Measurements from ENCODE around the gene HBE1. TPM values are rescaled to one million over a fixed set of nuclear protein-coding genes. Genes with fewer than 3 reads are reported as not detected.
A peak's percentile ranks its signal among the peaks of the same experiment; 100 is the strongest.

The HBE1 gene
- total and polyA plus RNA-seq, 3 experiments from 2014 or later, result not detected

DNA sequence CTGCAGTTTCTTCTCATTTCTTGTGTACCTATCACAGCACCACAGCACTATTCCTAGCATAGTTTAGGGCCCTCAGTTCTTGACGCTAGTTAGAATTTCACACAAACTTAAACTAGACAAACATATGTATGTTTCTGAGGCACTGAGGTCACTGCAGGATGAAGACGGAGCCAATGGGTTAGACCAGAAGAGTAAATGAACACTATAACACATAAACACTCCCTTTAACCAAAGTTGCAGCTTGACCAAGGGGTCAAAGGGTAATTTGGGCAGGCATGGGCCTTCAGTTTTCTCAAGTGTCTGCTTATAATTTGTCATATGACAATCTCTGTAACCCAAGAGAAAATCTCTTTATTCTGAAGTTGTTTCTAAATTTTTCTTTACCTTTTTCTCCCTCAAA is 12.9 kb upstream of the HBE1 start:
- Mint-ChIP-seq H3K36me3 (no peaks in the 10 kb centered on the region), H3K4me3 (no peak overlapping the region), H3K9me3 (peaks cover 0 to 3% (median 0%) of the 10 kb centered on the region in 5 donors), H3K27me3 (peaks cover 3 to 5% of the 10 kb centered on the region in 2 donors), H3K27ac (no peak overlapping the region), H3K4me1 (no peaks in the 10 kb centered on the region)
- no peak overlapping the region for H3K27ac ChIP-seq (ENCODE audit: low read depth, low read length)
- no peak for DNase-seq
- H3K36me3 ChIP-seq (ENCODE audit: insufficient read depth, low read length), result no peaks in the 10 kb centered on the region
- CTCF ChIA-PET, result no interaction called here
- no peaks in the 10 kb centered on the region for H3K4me1 ChIP-seq (ENCODE audit: insufficient read depth, low read length)
- no peaks in the 10 kb centered on the region for H3K9me3 ChIP-seq (ENCODE audit: low read length)
- H3K4me3 ChIP-seq (ENCODE audit: low read length), result no peak overlapping the region
- no peaks in the 10 kb centered on the region for H3K27me3 ChIP-seq (ENCODE audit: insufficient read depth, low read length, poor library complexity, severe bottlenecking)
- POLR2A ChIA-PET, result no interaction called here

DNA sequence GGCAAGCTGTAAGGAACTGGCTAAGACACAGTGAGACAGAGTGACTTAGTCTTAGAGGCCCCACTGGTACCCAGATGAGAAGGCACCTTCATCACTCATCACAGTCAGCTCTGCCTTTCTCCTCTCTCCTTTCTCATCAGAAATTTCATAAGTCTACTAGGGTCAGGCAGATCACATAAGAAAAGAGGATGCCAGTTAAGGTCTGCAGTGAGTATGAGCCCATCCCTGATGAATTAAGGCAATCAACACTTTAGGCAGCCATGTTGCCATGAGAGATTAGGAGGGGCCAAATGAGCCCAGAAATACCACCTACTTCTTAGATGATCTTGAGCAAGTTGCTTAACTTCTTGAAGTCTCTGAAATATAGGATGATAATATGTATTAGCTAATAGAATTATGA is 11.9 kb upstream of the HBE1 start:
- no peak overlapping the region for H3K27ac Mint-ChIP-seq

DNA sequence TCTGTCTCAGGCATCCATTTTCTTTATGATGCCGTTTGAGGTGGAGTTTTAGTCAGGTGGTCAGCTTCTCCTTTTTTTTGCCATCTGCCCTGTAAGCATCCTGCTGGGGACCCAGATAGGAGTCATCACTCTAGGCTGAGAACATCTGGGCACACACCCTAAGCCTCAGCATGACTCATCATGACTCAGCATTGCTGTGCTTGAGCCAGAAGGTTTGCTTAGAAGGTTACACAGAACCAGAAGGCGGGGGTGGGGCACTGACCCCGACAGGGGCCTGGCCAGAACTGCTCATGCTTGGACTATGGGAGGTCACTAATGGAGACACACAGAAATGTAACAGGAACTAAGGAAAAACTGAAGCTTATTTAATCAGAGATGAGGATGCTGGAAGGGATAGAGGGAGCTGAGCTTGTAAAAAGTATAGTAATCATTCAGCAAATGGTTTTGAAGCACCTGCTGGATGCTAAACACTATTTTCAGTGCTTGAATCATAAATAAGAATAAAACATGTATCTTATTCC is 10.9 kb upstream of the HBE1 start:
- Histone ChIP-seq H3K4me3 (ENCODE audit: low read length) (no peak overlapping the region), H3K36me3 (ENCODE audit: insufficient read depth, low read length) (no peaks in the 10 kb centered on the region), H3K27me3 (ENCODE audit: insufficient read depth, low read length, poor library complexity, severe bottlenecking) (no peaks in the 10 kb centered on the region), H3K27ac (ENCODE audit: low read depth, low read length) (no peak overlapping the region), H3K4me1 (ENCODE audit: insufficient read depth, low read length) (no peaks in the 10 kb centered on the region), H3K9me3 (ENCODE audit: low read length) (no peaks in the 10 kb centered on the region)
- Mint-ChIP-seq H3K9me3 (peaks cover 0 to 3% (median 0%) of the 10 kb centered on the region in 5 donors), H3K36me3 (no peaks in the 10 kb centered on the region), H3K27ac (no peak overlapping the region), H3K27me3 (peaks cover 3 to 4% of the 10 kb centered on the region in 2 donors), H3K4me3 (no peak overlapping the region), H3K4me1 (no peaks in the 10 kb centered on the region)
- no peak for DNase-seq
- ChIA-PET POLR2A (no interaction called here), CTCF (no interaction called here)

More for the DNA sequence above, 11.9 kb upstream of the HBE1 start:
- Mint-ChIP-seq H3K4me3 (no peak overlapping the region), H3K4me1 (no peaks in the 10 kb centered on the region), H3K36me3 (no peaks in the 10 kb centered on the region), H3K9me3 (peaks cover 0 to 3% (median 0%) of the 10 kb centered on the region in 5 donors), H3K27me3 (peaks cover 3 to 4% of the 10 kb centered on the region in 2 donors)
- ChIA-PET CTCF (no interaction called here), POLR2A (no interaction called here)
- H3K4me3 ChIP-seq (ENCODE audit: low read length), result no peak overlapping the region
- no peaks in the 10 kb centered on the region for H3K4me1 ChIP-seq (ENCODE audit: insufficient read depth, low read length)
- H3K27ac ChIP-seq (ENCODE audit: low read depth, low read length), result no peak overlapping the region
- no peaks in the 10 kb centered on the region for H3K36me3 ChIP-seq (ENCODE audit: insufficient read depth, low read length)
- no peaks in the 10 kb centered on the region for H3K27me3 ChIP-seq (ENCODE audit: insufficient read depth, low read length, poor library complexity, severe bottlenecking)
- H3K9me3 ChIP-seq (ENCODE audit: low read length), result no peaks in the 10 kb centered on the region
- no peak for DNase-seq

DNA sequence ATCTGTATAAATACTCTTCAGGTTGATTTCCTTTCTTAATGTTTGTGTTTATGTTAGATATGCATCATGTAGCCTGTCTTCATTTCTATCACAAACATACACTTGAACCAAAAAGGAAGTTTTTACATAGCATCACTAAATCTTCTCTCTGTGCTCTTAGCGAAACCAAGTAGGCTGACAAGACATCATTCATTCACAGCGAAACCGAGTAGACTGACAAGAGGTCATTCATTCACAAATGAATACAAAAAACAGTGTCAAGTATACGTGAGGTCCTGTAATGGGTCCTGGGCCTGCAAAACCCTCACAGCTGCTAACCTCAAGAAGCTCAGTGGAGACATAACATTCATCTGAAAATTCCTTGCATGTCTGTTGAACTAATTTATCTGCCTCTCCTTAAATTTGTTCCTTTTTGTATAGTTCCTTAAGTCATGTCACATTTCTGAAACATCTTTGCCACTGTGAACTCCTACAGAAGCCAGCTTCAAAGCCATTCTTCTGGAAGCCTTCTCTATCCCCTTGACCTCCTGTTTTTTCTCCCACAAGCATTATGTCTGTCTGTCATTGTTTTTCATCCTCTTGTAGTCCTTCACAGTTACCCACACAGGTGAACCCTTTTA is 9.8 kb upstream of the HBE1 start:
- H3K27ac Mint-ChIP-seq, result no peak overlapping the region
- DNase-seq, result no peak
- Histone ChIP-seq H3K27ac (ENCODE audit: low read depth, low read length) (peak overlapping the region; percentile 26), H3K4me1 (ENCODE audit: insufficient read depth, low read length) (no peaks in the 10 kb centered on the region), H3K27me3 (ENCODE audit: insufficient read depth, low read length, poor library complexity, severe bottlenecking) (no peaks in the 10 kb centered on the region), H3K4me3 (ENCODE audit: low read length) (no peak overlapping the region), H3K36me3 (ENCODE audit: insufficient read depth, low read length) (no peaks in the 10 kb centered on the region), H3K9me3 (ENCODE audit: low read length) (no peaks in the 10 kb centered on the region)
- H3K36me3 Mint-ChIP-seq, result no peaks in the 10 kb centered on the region
- POLR2A ChIA-PET, result no interaction called here
- CTCF ChIA-PET, result no interaction called here
- peaks cover 3 to 4% of the 10 kb centered on the region in 2 donors for H3K27me3 Mint-ChIP-seq
- H3K9me3 Mint-ChIP-seq, result no peaks in the 10 kb centered on the region
- H3K4me1 Mint-ChIP-seq, result no peaks in the 10 kb centered on the region
- no peak overlapping the region for H3K4me3 Mint-ChIP-seq

DNA sequence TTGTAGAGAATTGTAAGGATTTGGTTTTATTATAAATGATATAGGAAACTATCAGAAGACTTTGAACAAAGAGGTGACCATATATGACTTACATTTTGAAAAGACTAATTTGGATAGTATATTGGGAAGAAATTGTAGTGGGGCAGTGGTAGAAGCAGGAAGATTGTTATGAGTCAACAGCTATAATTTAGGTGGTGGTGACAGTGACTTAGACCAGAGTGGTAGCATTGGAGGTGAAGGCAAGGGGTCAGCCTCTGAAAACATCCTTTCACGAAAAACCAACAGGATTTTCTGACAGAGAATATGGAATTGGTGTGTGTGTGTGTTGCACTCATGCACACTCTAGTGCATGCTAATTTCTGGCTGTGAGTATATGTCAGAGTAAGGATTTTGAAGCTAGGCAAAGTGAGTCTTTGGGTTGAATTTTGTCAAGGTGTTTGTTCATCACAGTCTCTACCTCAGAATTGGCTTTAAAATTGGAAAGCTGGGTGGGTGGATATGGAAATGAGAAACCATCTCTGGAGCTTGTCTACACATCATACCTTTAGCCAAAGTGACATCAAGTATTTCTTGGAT is 8.2 kb upstream of the HBE1 start:
- H3K27ac Mint-ChIP-seq, result no peak overlapping the region
- no peaks in the 10 kb centered on the region for H3K27me3 ChIP-seq (ENCODE audit: insufficient read depth, low read length, poor library complexity, severe bottlenecking)
- peaks cover 0 to 3% of the 10 kb centered on the region in 2 donors for H3K27me3 Mint-ChIP-seq
- H3K27ac ChIP-seq (ENCODE audit: low read depth, low read length), result no peak overlapping the region
- H3K4me3 ChIP-seq (ENCODE audit: low read length), result no peak overlapping the region
- POLR2A ChIA-PET, result no interaction called here
- no peaks in the 10 kb centered on the region for H3K36me3 ChIP-seq (ENCODE audit: insufficient read depth, low read length)
- H3K4me3 Mint-ChIP-seq, result no peak overlapping the region
- H3K4me1 ChIP-seq (ENCODE audit: insufficient read depth, low read length), result no peaks in the 10 kb centered on the region
- no peaks in the 10 kb centered on the region for H3K9me3 Mint-ChIP-seq
- no peaks in the 10 kb centered on the region for H3K4me1 Mint-ChIP-seq
- CTCF ChIA-PET, result no interaction called here
- DNase-seq, result no peak
- no peaks in the 10 kb centered on the region for H3K9me3 ChIP-seq (ENCODE audit: low read length)
- no peaks in the 10 kb centered on the region for H3K36me3 Mint-ChIP-seq

DNA sequence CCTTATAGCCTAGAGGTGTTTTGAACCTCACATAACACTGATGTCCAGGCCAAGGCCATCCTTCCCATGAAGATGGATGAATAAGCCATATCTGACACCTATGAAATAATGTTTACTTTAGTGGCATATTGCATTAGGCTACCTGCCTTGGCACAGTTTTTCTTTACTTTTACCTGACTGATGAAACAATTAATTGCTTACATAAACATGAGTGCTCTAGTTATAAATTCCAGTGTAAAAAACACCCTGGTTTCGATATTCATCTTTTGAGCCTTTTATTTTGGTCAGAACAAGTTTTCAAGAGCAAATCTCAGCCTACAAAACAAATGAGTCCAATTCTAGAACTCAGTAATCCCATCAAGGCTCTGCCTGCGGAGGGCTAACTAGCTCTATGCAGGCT is 7.0 kb upstream of the HBE1 start:
- POLR2A ChIA-PET, result no interaction called here
- Histone ChIP-seq H3K27ac (ENCODE audit: low read depth, low read length) (peak overlapping the region; percentile 64), H3K36me3 (ENCODE audit: insufficient read depth, low read length) (no peaks in the 10 kb centered on the region), H3K4me1 (ENCODE audit: insufficient read depth, low read length) (no peaks in the 10 kb centered on the region), H3K9me3 (ENCODE audit: low read length) (no peaks in the 10 kb centered on the region), H3K27me3 (ENCODE audit: insufficient read depth, low read length, poor library complexity, severe bottlenecking) (no peaks in the 10 kb centered on the region), H3K4me3 (ENCODE audit: low read length) (no peak overlapping the region)
- H3K36me3 Mint-ChIP-seq, result no peaks in the 10 kb centered on the region
- no peak for DNase-seq
- no peaks in the 10 kb centered on the region for H3K4me1 Mint-ChIP-seq
- no peak overlapping the region for H3K4me3 Mint-ChIP-seq
- CTCF ChIA-PET, result no interaction called here
- no peak overlapping the region for H3K27ac Mint-ChIP-seq
- no peaks in the 10 kb centered on the region for H3K9me3 Mint-ChIP-seq
- H3K27me3 Mint-ChIP-seq, result peaks cover 0 to 3% of the 10 kb centered on the region in 2 donors

DNA sequence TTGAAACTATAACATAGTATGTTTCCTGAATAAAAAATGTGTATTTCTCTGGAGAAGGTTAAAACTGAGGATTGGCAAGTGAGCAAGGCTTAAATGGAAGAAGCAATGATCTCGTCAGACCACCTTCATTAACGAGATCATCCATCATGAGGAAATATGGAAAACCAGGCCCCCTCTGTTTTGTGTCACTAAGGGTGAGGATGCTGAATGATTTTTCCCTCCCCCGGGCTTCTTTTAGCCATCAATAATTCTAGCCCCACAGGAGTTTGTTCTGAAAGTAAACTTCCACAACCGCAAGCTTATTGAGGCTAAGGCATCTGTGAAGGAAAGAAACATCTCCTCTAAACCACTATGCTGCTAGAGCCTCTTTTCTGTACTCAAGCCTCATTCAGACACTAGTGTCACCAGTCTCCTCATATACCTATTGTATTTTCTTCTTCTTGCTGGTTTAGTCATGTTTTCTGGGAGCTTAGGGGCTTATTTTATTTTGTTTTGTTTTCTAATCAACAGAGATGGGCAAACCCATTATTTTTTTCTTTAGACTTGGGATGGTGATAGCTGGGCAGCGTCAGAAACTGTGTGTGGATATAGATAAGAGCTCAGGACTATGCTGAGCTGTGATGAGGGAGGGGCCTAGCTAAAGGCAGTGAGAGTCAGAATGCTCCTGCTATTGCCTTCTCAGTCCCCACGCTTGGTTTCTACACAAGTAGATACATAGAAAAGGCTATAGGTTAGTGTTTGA is 5.8 kb upstream of the HBE1 start:
- Histone ChIP-seq H3K9me3 (ENCODE audit: low read length) (no peaks in the 10 kb centered on the region), H3K36me3 (ENCODE audit: insufficient read depth, low read length) (no peaks in the 10 kb centered on the region), H3K4me3 (ENCODE audit: low read length) (no peak overlapping the region), H3K4me1 (ENCODE audit: insufficient read depth, low read length) (no peaks in the 10 kb centered on the region), H3K27me3 (ENCODE audit: insufficient read depth, low read length, poor library complexity, severe bottlenecking) (no peaks in the 10 kb centered on the region), H3K27ac (ENCODE audit: low read depth, low read length) (peak overlapping the region; percentile 64)
- no peaks in the 10 kb centered on the region for H3K36me3 Mint-ChIP-seq
- no peaks in the 10 kb centered on the region for H3K9me3 Mint-ChIP-seq
- DNase-seq, result no peak
- no peaks in the 10 kb centered on the region for H3K4me1 Mint-ChIP-seq
- peaks cover 0 to 3% of the 10 kb centered on the region in 2 donors for H3K27me3 Mint-ChIP-seq
- ChIA-PET POLR2A (no interaction called here), CTCF (interaction anchor here (1.2 kb wide), 1 partner anchor 14 kb away, joined by 3 read pairs; no protein-coding TSS in a partner anchor)
- H3K4me3 Mint-ChIP-seq, result no peak overlapping the region
- H3K27ac Mint-ChIP-seq, result no peak overlapping the region

DNA sequence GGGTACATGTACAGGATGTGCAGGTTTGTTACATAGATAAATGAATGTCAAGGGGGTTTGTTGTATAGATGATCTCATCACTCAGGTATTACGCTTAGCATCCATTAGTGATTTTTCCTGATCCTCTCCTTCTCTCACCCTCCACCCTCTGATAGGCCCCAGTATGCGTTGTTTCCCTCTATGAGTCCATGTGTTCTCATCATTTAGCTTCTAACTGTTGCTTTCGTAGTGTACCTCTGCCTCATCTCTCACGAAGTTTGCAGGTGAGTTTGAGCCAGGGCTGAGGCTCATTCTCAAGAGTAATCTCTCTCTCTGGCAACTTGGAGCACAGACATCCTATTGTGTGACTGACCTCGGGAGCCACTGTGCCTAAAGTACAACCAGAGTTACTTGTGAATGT is 4.7 kb upstream of the HBE1 start:
- ChIA-PET CTCF (no interaction called here), POLR2A (no interaction called here)
- DNase-seq, result no peak
- H3K4me1 ChIP-seq (ENCODE audit: insufficient read depth, low read length), result no peaks in the 10 kb centered on the region
- Mint-ChIP-seq H3K36me3 (no peaks in the 10 kb centered on the region), H3K27ac (no peak overlapping the region), H3K4me3 (no peak overlapping the region), H3K27me3 (peaks cover 0 to 3% of the 10 kb centered on the region in 2 donors), H3K4me1 (no peaks in the 10 kb centered on the region), H3K9me3 (peaks cover 0 to 3% (median 0%) of the 10 kb centered on the region in 5 donors)
- peak overlapping the region; percentile 64 for H3K27ac ChIP-seq (ENCODE audit: low read depth, low read length)
- no peaks in the 10 kb centered on the region for H3K36me3 ChIP-seq (ENCODE audit: insufficient read depth, low read length)
- H3K9me3 ChIP-seq (ENCODE audit: low read length), result no peaks in the 10 kb centered on the region
- no peaks in the 10 kb centered on the region for H3K27me3 ChIP-seq (ENCODE audit: insufficient read depth, low read length, poor library complexity, severe bottlenecking)
- H3K4me3 ChIP-seq (ENCODE audit: low read length), result no peak overlapping the region
